CD4-positive, alpha-beta T cell treated with Interleukin-17A for 1 hour (primary cell): Measurements from ENCODE around the gene NAV3.

Experiments
- DNase-seq: peaks from one replicate; pipeline ENCODE4 v3.0.0-alpha.2; 2020

Gene NAV3

GRCh38 chr12:77830583-77831351 is at the start of gene NAV3:
TSS of gene NAV3 (plus strand) at chr12:77830894. CDS start at chr12:77831462, 568 bp downstream.
- no peak for DNase-seq

GRCh38 chr12:77782034-77782433 is 48.7 kb upstream of the NAV3 start:
- DNase-seq = no peak

- no peak for DNase-seq
Observed at GRCh38 chr12:77782766-77783165, 47.9 kb upstream of the NAV3 start.

- no peak for DNase-seq
Observed at GRCh38 chr12:77785211-77785610, 45.5 kb upstream of the NAV3 start.

GRCh38 chr12:77786675-77787074 is 44.0 kb upstream of the NAV3 start:
- no peak for DNase-seq

- no peak for DNase-seq
Observed at GRCh38 chr12:77788231-77789168, 42.2 kb upstream of the NAV3 start.

GRCh38 chr12:77795699-77796098 is 35.0 kb upstream of the NAV3 start:
- DNase-seq = no peak

- DNase-seq = no peak
Observed at GRCh38 chr12:77796775-77797174, 33.9 kb upstream of the NAV3 start.

- no peak for DNase-seq
Observed at GRCh38 chr12:77800501-77800900, 30.2 kb upstream of the NAV3 start.

GRCh38 chr12:77808534-77808933 is 22.2 kb upstream of the NAV3 start:
- no peak for DNase-seq

GRCh38 chr12:77813558-77813957 is 17.1 kb upstream of the NAV3 start:
- no peak for DNase-seq

GRCh38 chr12:77814386-77814785 is 16.3 kb upstream of the NAV3 start:
- DNase-seq = no peak

- no peak for DNase-seq
Observed at GRCh38 chr12:77816196-77816595, 14.5 kb upstream of the NAV3 start.

GRCh38 chr12:77817276-77817675 is 13.4 kb upstream of the NAV3 start:
- no peak for DNase-seq

GRCh38 chr12:77818351-77818750 is 12.3 kb upstream of the NAV3 start:
- DNase-seq = no peak

- no peak for DNase-seq
Observed at GRCh38 chr12:77821699-77822203, 8.9 kb upstream of the NAV3 start.

GRCh38 chr12:77833329-77833728 is 2.6 kb downstream of the NAV3 start:
- no peak for DNase-seq

- DNase-seq = no peak
Observed at GRCh38 chr12:77834618-77835017, 3.9 kb downstream of the NAV3 start.

- DNase-seq = no peak
Observed at GRCh38 chr12:77835969-77836368, 5.3 kb downstream of the NAV3 start.

GRCh38 chr12:77837876-77838291 is 7.2 kb downstream of the NAV3 start:
- no peak for DNase-seq

GRCh38 chr12:77841521-77841920 is 10.8 kb downstream of the NAV3 start:
- no peak for DNase-seq

GRCh38 chr12:77842430-77842829 is 11.7 kb downstream of the NAV3 start:
- DNase-seq = no peak

- DNase-seq = no peak
Observed at GRCh38 chr12:77845831-77846230, 15.1 kb downstream of the NAV3 start.

- DNase-seq = no peak
Observed at GRCh38 chr12:77847060-77847541, 16.4 kb downstream of the NAV3 start.
